H9 (cell line): ENCODE results near the gene LTB4R. TPM values are rescaled to one million over a fixed set of nuclear protein-coding genes. Genes with fewer than 3 reads are reported as not detected.
A peak's percentile ranks its signal among the peaks of the same experiment; 100 is the strongest.

Experiments used
- DNase-seq: peaks from one replicate; pipeline ENCODE4 v3.0.0-alpha.2; 2017
- H2AFZ ChIP-seq: one replicate; pipeline ENCODE4 v1.6.1; 2013; ENCODE audit warnings: mild to moderate bottlenecking, low read length, control low read depth, moderate library complexity
- H2AK5ac ChIP-seq: 2 replicates; pipeline ENCODE4 v1.6.1; 2013; ENCODE audit warnings: low read length, control low read depth, mixed read lengths; ENCODE audit not compliant: insufficient read length
- H2BK120ac ChIP-seq: one replicate; pipeline ENCODE4 v1.6.1; 2013; ENCODE audit warnings: low read depth, mild to moderate bottlenecking, low read length, control low read depth, inconsistent platforms; ENCODE audit not compliant: poor library complexity, severe bottlenecking
- H2BK12ac ChIP-seq: 2 replicates; pipeline ENCODE4 v1.6.1; 2013; ENCODE audit warnings: low read length, control low read depth, mixed read lengths, low read depth; ENCODE audit not compliant: insufficient read length
- H2BK15ac ChIP-seq: 2 replicates; pipeline ENCODE4 v1.6.1; 2013; ENCODE audit warnings: low read depth, low read length, control low read depth
- H2BK20ac ChIP-seq: one replicate; pipeline ENCODE4 v1.6.1; 2013; ENCODE audit warnings: low read depth, mild to moderate bottlenecking, low read length, control low read depth, inconsistent platforms; ENCODE audit not compliant: poor library complexity, severe bottlenecking
- H2BK5ac ChIP-seq: 2 replicates; pipeline ENCODE4 v1.6.1; 2013; ENCODE audit warnings: low read length, control low read depth, mixed read lengths; ENCODE audit not compliant: insufficient read length
- H3K14ac ChIP-seq: 2 replicates; pipeline ENCODE4 v1.6.1; 2013; ENCODE audit warnings: low read length, control low read depth; ENCODE audit not compliant: insufficient read depth
- H3K18ac ChIP-seq: 2 replicates; pipeline ENCODE4 v1.6.1; 2013; ENCODE audit warnings: low read depth, mild to moderate bottlenecking, mixed read lengths, low read length, control low read depth; ENCODE audit not compliant: insufficient read length
- H3K23ac ChIP-seq: 2 replicates; pipeline ENCODE4 v1.6.1; 2013; ENCODE audit warnings: low read length, control low read depth, mixed read lengths, low read depth; ENCODE audit not compliant: insufficient read length
- H3K23me2 ChIP-seq: 2 replicates; pipeline ENCODE4 v1.6.1; 2013; ENCODE audit warnings: low read depth, mild to moderate bottlenecking, mixed read lengths, low read length, control low read depth; ENCODE audit not compliant: insufficient read length, poor library complexity, severe bottlenecking
- H3K27ac ChIP-seq: 2 replicates; pipeline ENCODE4 v1.5.1; 2013; ENCODE audit warnings: low read length, control low read depth, mixed read lengths, low read depth; ENCODE audit not compliant: insufficient read length
- H3K27me3 ChIP-seq: 2 replicates; pipeline ENCODE4 v1.6.1; 2013; ENCODE audit warnings: low read length, control low read depth, inconsistent platforms; ENCODE audit not compliant: insufficient read depth
- H3K4ac ChIP-seq: 2 replicates; pipeline ENCODE4 v1.6.1; 2013; ENCODE audit warnings: low read depth, mild to moderate bottlenecking, control low read depth, inconsistent platforms, low read length, moderate library complexity
- H3K4me1 ChIP-seq: 2 replicates; pipeline ENCODE4 v1.6.1; 2013; ENCODE audit warnings: low read length, control low read depth, inconsistent platforms; ENCODE audit not compliant: insufficient read depth
- H3K4me2 ChIP-seq: 2 replicates; pipeline ENCODE4 v1.6.1; 2013; ENCODE audit warnings: low read length, control low read depth, mixed read lengths; ENCODE audit not compliant: insufficient read length, insufficient read depth
- H3K56ac ChIP-seq: 2 replicates; pipeline ENCODE4 v1.6.1; 2013; ENCODE audit warnings: low read depth, mild to moderate bottlenecking, mixed read lengths, low read length, control low read depth; ENCODE audit not compliant: insufficient read length
- H3K79me1 ChIP-seq: 2 replicates; pipeline ENCODE4 v1.6.1; 2013; ENCODE audit warnings: low read depth, mild to moderate bottlenecking, moderate library complexity, low read length, control low read depth, inconsistent platforms; ENCODE audit not compliant: insufficient read depth, poor library complexity, severe bottlenecking
- H3K79me2 ChIP-seq: 2 replicates; pipeline ENCODE4 v1.6.1; 2013; ENCODE audit warnings: low read length, control low read depth, inconsistent platforms; ENCODE audit not compliant: insufficient read depth
- H3K9ac ChIP-seq: 2 replicates; pipeline ENCODE4 v1.6.1; 2013; ENCODE audit warnings: low read length, control low read depth, mixed read lengths; ENCODE audit not compliant: insufficient read length; ENCODE audit errors: extremely low read depth
- H3K9me3 ChIP-seq: one replicate; pipeline ENCODE4 v1.6.1; 2013; ENCODE audit warnings: low read depth, low read length, inconsistent platforms; ENCODE audit not compliant: control insufficient read depth
- H3T11ph ChIP-seq: one replicate; pipeline ENCODE4 v1.6.1; 2013; ENCODE audit warnings: mild to moderate bottlenecking, low read length, control low read depth, inconsistent platforms
- H4K20me1 ChIP-seq: one replicate; pipeline ENCODE4 v1.6.1; 2013; ENCODE audit not compliant: control insufficient read depth, insufficient read length, insufficient read depth
- H4K5ac ChIP-seq: 2 replicates; pipeline ENCODE4 v1.6.1; 2013; ENCODE audit warnings: low read depth, mild to moderate bottlenecking, mixed read lengths, low read length, control low read depth; ENCODE audit not compliant: insufficient read length
- H4K8ac ChIP-seq: replicated peaks from 2 replicates; pipeline ENCODE4 v1.6.1; 2013; ENCODE audit warnings: low read length, control low read depth, mixed read lengths, low read depth; ENCODE audit not compliant: insufficient read length
- H4K91ac ChIP-seq: 2 replicates; pipeline ENCODE4 v1.6.1; 2013; ENCODE audit warnings: low read depth, mild to moderate bottlenecking, moderate library complexity, mixed read lengths, low read length, control low read depth; ENCODE audit not compliant: insufficient read length
- H3K27ac Mint-ChIP-seq, 3 experiments: 2 replicates in 2 of 3; 3 replicates in 1 of 3; pipeline ENCODE4 v1.8.0; 2020 to 2021; ENCODE audit warnings: mixed read lengths in 3 of 3, mild to moderate bottlenecking in 1 of 3, moderate library complexity in 1 of 3
- H3K27me3 Mint-ChIP-seq: 2 replicates; pipeline ENCODE4 v1.8.0; 2021; ENCODE audit warnings: low read depth, mild to moderate bottlenecking, moderate library complexity, mixed read lengths
- H3K36me3 Mint-ChIP-seq, 3 experiments: 2 replicates in 2 of 3; 3 replicates in 1 of 3; pipeline ENCODE4 v1.8.0; 2020 to 2021; ENCODE audit warnings: low read depth in 3 of 3, mixed read lengths in 3 of 3; ENCODE audit not compliant: insufficient read depth in 1 of 3
- H3K4me1 Mint-ChIP-seq, 2 experiments: 2 replicates each; pipeline ENCODE4 v1.8.0; 2020; ENCODE audit warnings: mixed read lengths in 2 of 2
- H3K4me3 Mint-ChIP-seq, 2 experiments: 2 replicates in 1 of 2; 3 replicates in 1 of 2; pipeline ENCODE4 v1.8.0; 2020 to 2021; ENCODE audit warnings: mild to moderate bottlenecking in 2 of 2, mixed read lengths in 2 of 2, moderate library complexity in 1 of 2
- H3K9me3 Mint-ChIP-seq, 2 experiments: 2 replicates in 1 of 2; 3 replicates in 1 of 2; pipeline ENCODE4 v1.8.0; 2020; ENCODE audit warnings: mild to moderate bottlenecking in 2 of 2, mixed read lengths in 2 of 2, moderate library complexity in 1 of 2
- CTCF ChIP-seq: fragments of 200-600 bp; sonication (generic); conservative IDR thresholded peaks from 3 replicates; pipeline ENCODE4 v1.8.0; 2021; ENCODE audit warnings: antibody characterized with exemption, mild to moderate bottlenecking
- WGBS: extraction: QIAGEN DNeasy Blood & Tissue Kit; methylation state at CpG from one replicate; pipeline ENCODE4 v1.1.7; 2013; ENCODE audit warnings: missing lambda C conversion rate, low lambda C conversion rate, mixed read lengths; ENCODE audit not compliant: insufficient read length; ENCODE audit errors: extremely low coverage; 5-methylcytosine and 5-hydroxymethylcytosine counted together
- total RNA-seq: library from RNA; stranded (reverse); gene quantifications from 2 replicates; pipeline ENCODE4 v1.2.1, GENCODE V29; 2021

The LTB4R gene
- total RNA-seq, 1 experiment from 2014 or later: 8.9 TPM

- H3K27ac ChIP-seq: no peak overlapping the region
- H3K27me3 ChIP-seq: no peaks in the 10 kb centered on the region
- H3K4ac ChIP-seq: no peak overlapping the region
- no peak overlapping the region for H3K9ac ChIP-seq
- no peaks in the 10 kb centered on the region for H3K9me3 ChIP-seq
- H3K4me2 ChIP-seq: no peak overlapping the region
- H2BK5ac ChIP-seq: no peak overlapping the region
- Mint-ChIP-seq H3K9me3 (no peaks in the 10 kb centered on the region), H3K36me3 (no peaks in the 10 kb centered on the region), H3K27ac (peak overlapping the region in 1 of 3 experiments; percentile 37; a peak in 2 of 7 replicates), H3K4me1 (peaks cover 3 to 11% of the 10 kb centered on the region in 2 experiments), H3K4me3 (no peak overlapping the region), H3K27me3 (no peaks in the 10 kb centered on the region)
- H2AFZ ChIP-seq: no peak overlapping the region
- no peak overlapping the region for H4K8ac ChIP-seq
- no peak overlapping the region for H2BK15ac ChIP-seq
- H2AK5ac ChIP-seq: no peak overlapping the region
- no peak overlapping the region for H3T11ph ChIP-seq
- WGBS: no CpG with 5 or more reads among the region's 6 CpGs
- no peak overlapping the region for H4K91ac ChIP-seq
- H3K23ac ChIP-seq: no peak overlapping the region
- no peak overlapping the region for H2BK12ac ChIP-seq
- no peaks in the 10 kb centered on the region for H3K23me2 ChIP-seq
- no peak overlapping the region for H2BK20ac ChIP-seq
- no peaks in the 10 kb centered on the region for H3K79me2 ChIP-seq
- H3K4me1 ChIP-seq: no peaks in the 10 kb centered on the region
- H3K79me1 ChIP-seq: no peaks in the 10 kb centered on the region
- no peak for TF ChIP-seq CTCF
- DNase-seq: no peak
- H2BK120ac ChIP-seq: no peak overlapping the region
- no peaks in the 10 kb centered on the region for H4K20me1 ChIP-seq
- H3K56ac ChIP-seq: no peak overlapping the region
- no peak overlapping the region for H3K14ac ChIP-seq
- no peak overlapping the region for H3K18ac ChIP-seq
- no peak overlapping the region for H4K5ac ChIP-seq
Observed at GRCh38 chr14:24277071-24277470, 34.2 kb upstream of the LTB4R start.
